GM12874 (cell line): Measurements from ENCODE around the gene NKD2.

Experiments
- TF ChIP-seq, protein P1 (sequence below): IDR thresholded peaks from 2 replicates; pipeline ENCODE4 v1.5.1; 2011; ENCODE audit warnings: low read depth, mild to moderate bottlenecking, control low read depth, low read length, moderate library complexity; ENCODE audit not compliant: insufficient read depth

The NKD2 gene

DNA sequence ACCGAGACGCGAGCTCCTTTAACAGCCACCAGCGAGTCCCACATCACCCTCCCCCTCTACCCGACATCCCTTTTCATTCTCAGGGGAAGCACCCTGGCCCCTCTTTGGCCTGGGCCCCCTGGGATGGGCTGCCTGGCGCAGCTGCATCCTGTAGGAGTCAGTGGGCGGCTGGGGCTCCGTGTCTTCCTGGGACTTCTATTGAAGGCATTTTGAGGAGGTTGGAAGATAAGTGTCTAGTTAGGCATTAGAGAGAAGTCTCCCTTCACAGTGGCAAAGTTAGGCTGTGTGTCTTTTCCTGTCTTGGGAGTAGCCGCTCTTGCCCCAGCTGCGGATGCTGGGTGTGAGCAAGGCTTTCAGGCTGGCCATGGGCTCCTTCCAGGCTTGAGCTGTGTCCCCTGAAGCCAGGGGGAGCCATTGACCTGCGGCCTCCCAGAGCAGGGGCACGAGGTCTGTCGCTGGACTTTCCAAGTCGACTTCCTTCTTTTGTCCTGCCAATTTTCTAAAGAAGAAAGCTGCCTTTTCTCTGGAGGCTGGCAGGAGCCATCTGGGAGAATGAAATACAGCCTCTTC, 18.6 kb upstream of the NKD2 start:
- TF ChIP-seq, protein P1, sequence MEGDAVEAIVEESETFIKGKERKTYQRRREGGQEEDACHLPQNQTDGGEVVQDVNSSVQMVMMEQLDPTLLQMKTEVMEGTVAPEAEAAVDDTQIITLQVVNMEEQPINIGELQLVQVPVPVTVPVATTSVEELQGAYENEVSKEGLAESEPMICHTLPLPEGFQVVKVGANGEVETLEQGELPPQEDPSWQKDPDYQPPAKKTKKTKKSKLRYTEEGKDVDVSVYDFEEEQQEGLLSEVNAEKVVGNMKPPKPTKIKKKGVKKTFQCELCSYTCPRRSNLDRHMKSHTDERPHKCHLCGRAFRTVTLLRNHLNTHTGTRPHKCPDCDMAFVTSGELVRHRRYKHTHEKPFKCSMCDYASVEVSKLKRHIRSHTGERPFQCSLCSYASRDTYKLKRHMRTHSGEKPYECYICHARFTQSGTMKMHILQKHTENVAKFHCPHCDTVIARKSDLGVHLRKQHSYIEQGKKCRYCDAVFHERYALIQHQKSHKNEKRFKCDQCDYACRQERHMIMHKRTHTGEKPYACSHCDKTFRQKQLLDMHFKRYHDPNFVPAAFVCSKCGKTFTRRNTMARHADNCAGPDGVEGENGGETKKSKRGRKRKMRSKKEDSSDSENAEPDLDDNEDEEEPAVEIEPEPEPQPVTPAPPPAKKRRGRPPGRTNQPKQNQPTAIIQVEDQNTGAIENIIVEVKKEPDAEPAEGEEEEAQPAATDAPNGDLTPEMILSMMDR = no peak

DNA sequence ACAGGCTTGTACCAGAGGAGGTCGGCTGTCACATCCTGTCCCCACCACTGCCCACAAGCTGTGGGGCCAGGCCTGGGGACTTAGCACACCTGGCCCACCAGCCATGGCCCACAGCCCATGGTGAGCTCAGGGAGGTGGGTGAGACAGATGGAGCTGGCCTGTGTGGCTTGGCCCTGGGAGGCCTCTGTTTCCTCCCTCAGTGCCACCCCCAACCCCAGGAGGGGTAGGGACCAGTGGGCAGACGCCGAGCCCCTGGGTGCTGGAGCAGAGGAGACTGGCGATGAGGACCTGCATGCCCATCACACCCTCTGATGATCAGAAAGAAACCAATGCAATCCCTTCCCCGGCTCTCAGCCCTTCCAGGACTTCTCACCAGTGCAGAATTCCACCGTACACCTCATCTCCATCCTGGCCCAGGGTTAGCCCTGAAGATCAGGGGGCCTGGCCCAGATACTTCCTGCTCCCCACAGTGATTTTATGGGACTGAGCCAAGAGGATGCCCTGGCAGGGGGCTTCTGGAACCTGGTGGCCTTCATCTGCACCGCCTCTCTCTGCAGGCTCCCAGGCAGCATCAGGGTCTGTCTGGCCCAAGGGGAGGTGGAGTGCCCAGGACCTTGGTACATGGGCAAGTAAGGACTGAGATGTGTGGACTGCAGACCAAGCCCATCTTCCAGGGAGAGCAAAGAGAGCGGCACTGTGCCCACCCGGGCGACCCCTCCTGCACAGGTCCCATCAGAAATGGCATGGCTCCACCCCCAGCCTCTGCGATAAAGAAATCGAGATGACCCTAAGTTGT, 16.9 kb upstream of the NKD2 start:
- TF ChIP-seq, protein P1 = no peak

DNA sequence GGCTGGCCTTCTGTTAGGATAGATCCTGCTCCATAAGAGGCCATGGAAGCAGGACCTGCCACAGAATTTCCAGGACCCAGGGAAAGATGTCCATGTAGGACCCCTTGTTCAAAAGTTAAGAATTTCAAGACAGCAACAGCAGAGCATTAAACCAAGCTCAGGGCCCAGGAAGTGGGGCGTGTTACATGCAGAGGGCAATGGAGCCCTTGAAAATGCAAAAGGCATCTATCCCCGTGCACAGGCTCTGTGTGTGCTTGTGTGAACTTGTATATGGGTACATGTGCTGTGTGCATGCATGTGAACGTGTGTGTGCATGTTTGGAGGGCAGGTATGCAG, 14.4 kb upstream of the NKD2 start:
- TF ChIP-seq, protein P1 = no peak

DNA sequence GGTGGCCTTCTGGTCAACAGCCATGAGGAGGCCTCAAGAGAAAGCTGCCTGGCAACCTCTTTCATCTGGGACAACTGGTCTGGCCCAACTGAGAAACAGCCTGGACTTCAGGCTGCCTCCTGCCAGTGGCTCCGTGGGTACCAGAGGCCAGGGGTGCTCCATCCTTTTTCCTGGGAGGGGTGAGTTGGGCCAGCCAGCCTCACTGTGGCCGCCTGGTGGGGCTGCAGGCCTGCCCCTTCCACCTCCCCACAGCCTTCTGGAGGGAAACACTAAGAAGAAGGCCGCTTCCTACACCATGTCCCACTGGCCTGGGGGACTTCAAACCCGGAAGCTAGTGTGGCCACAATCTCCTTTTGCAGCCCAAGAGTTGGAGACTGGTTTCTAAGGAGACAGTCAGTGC, 13.8 kb upstream of the NKD2 start:
- TF ChIP-seq, protein P1 = no peak

DNA sequence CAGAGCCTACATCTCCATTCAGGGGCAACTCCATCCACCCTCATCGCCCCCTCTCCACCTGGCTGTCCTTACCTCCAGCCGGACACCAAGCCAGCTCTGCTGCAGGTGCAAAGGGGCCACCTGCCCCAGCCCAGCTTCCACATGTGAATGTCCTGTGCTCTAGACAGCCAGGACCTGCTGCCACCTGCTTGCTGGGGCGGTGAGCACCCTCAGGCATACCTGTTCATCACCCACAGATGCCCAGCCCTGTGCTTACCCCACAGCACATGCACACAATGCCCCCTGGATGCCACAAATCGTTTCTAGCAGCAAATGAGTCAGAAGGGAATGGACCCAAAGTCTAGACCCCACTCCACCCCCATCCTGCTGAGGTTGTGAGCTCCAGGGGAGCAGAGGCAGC, 13.3 kb upstream of the NKD2 start:
- TF ChIP-seq, protein P1 = no peak

DNA sequence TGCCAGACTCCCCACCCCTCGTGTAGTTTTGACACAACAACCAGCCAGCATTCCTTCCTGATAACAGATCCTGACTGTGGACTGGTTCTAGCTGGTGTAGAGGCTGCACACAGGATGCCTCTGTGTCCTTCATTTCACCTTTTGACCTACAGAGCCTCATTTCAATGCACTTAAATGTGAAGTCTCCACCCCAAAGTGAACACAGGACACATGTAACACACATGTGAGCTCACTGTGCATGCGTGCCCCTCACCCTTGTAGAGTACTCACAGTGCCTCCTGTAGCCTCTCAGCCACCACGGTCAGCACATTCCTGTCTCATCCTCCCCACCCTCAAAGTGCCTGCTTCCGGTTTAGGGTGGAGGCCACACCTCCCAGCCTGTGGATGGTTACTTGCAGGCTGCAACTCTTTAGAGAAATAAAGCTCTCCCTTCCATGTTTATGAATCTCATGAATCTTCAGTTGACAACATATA, 11.6 kb upstream of the NKD2 start:
- TF ChIP-seq, protein P1 = no peak

DNA sequence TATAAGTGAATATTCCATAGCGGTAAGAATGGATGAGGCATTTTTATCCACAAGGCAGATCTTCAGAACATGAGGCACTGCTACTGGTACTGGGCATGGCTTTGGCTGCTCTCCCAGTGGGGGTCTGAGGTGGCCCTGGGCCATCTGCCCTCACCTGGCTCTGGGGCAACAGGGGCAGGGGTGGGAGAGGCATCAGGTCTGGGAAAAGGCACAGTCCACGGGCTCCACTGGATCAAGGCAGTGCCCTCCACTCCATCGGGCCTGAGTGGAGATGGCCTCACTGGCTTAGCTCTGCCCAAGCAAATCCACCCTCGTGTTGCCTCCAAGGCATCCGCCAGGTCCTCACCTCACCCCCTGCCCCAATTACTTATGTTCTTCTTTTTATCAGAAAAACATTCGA, 10.9 kb upstream of the NKD2 start:
- TF ChIP-seq, protein P1 = no peak
